Endothelial cell of umbilical vein (primary cell): ENCODE measurements around the gene SUPT5H.

Experiments used
- EZH2 ChIP-seq: IDR thresholded peaks from 2 replicates; pipeline ENCODE4 v1.6.1; 2012; ENCODE audit warnings: borderline replicate concordance, low read depth, mild to moderate bottlenecking, moderate library complexity, low read length, inconsistent platforms; ENCODE audit not compliant: severe bottlenecking
- POLR2A ChIP-seq: IDR thresholded peaks from 2 replicates; pipeline ENCODE4 v1.6.1; 2012; ENCODE audit warnings: low read depth, mild to moderate bottlenecking, control low read depth, low read length
- POLR2AphosphoS5 ChIP-seq: IDR thresholded peaks from 2 replicates; pipeline ENCODE4 v1.6.1; 2012; ENCODE audit warnings: low read depth, mild to moderate bottlenecking, control low read depth, low read length, moderate library complexity; ENCODE audit not compliant: insufficient read depth
- TF ChIP-seq, protein P1 (sequence below), 2 donors: IDR thresholded peaks; 1 replicate in 1 of 2; 2 replicates in 1 of 2; pipeline ENCODE4 v1.5.1; 2011; ENCODE audit warnings: low read length in 2 of 2, mild to moderate bottlenecking in 2 of 2, moderate library complexity in 2 of 2, control low read depth in 1 of 2, inconsistent platforms in 1 of 2, low read depth in 1 of 2; ENCODE audit not compliant: insufficient read depth in 1 of 2; ENCODE audit errors: extremely low read depth in 1 of 2
- TF ChIP-seq, protein P2 (sequence below): IDR thresholded peaks from 2 replicates; pipeline ENCODE4 v1.6.1; 2011; ENCODE audit not compliant: insufficient read depth, insufficient read length

DNA sequence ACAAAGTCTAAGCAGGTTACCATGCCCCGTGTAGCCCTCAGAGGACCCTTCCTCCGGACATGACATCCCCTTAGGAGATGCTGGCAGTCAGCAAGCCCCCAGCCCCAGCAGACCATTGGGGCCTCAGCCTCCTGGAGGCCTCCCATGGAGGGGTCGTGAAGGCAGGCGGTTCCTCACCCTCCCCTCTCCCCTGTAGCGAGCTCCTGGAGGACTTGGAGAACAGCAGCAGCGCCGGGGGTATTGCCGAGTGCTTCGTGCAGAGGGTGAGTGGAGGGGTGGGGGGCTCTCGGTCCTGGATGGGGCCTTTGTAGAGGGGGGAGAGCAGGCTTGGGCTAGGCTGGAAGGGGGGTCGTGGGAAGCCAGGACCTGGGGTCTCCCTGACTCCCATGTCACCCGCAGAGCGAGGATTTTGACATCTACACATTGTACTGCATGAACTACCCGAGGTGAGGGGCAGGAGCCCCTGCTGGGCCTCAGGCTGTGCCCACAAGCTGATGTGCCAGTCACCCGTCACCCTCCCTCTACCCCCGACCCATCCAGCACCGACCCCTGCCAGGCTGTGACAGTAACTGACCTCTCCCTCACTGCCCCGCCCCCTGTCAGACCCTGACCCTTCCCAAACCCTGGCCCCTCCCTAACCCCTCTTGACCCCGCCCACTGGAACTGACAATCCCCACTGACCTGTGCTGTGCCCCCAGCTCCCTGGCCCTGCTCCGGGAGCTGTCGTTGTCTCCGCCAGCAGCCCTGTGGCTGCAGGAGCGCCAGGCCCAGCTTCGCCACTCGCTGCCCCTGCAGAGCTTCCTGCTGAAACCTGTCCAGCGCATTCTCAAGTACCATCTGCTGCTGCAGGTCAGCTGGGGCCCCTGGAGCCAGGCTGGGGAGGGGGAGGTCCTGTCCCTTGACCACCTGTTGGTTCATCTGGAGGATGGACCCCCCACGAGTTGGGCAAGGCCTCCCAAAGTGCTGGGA is 28.9 kb upstream of the SUPT5H start:
- TF ChIP-seq POLR2AphosphoS5, result no peak
- TF ChIP-seq POLR2A, result no peak
- TF ChIP-seq, protein P1, sequence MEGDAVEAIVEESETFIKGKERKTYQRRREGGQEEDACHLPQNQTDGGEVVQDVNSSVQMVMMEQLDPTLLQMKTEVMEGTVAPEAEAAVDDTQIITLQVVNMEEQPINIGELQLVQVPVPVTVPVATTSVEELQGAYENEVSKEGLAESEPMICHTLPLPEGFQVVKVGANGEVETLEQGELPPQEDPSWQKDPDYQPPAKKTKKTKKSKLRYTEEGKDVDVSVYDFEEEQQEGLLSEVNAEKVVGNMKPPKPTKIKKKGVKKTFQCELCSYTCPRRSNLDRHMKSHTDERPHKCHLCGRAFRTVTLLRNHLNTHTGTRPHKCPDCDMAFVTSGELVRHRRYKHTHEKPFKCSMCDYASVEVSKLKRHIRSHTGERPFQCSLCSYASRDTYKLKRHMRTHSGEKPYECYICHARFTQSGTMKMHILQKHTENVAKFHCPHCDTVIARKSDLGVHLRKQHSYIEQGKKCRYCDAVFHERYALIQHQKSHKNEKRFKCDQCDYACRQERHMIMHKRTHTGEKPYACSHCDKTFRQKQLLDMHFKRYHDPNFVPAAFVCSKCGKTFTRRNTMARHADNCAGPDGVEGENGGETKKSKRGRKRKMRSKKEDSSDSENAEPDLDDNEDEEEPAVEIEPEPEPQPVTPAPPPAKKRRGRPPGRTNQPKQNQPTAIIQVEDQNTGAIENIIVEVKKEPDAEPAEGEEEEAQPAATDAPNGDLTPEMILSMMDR (IDR thresholded peaks at IDR 0.05; ENCODE audit: extremely low read depth in 1 of 2, insufficient read depth in 1 of 2, low read depth in 1 of 2, low read length in 2 of 2), result no peak
- TF ChIP-seq EZH2, result no peak
- TF ChIP-seq, protein P2, sequence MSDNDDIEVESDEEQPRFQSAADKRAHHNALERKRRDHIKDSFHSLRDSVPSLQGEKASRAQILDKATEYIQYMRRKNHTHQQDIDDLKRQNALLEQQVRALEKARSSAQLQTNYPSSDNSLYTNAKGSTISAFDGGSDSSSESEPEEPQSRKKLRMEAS, result no peak
